ENCODE measurements around the gene PPP4R4. TPM values are rescaled to one million over a fixed set of nuclear protein-coding genes. Genes with fewer than 3 reads are reported as not detected.
A peak's percentile ranks its signal among the peaks of the same experiment; 100 is the strongest.
"Not testable (repeated sequence)": the region's sequence is repeated elsewhere in the genome, so short reads cannot be mapped to it uniquely, and the experiment has no call there.

The PPP4R4 gene
- total and polyA plus RNA-seq, 7 experiments from 2014 or later, result 0.06 to 2.4 (median 1.7) TPM

- intact Hi-C loops (cut with micrococcal nuclease); H3K9me3 Mint-ChIP-seq; H3K27me3 ChIP-seq (ENCODE audit: control insufficient read depth in 2 of 2, insufficient read depth in 2 of 2, low read length in 2 of 2); ATAC-seq; H3K27ac ChIP-seq (ENCODE audit: low read depth, low read length); H3K4me1 ChIP-seq (ENCODE audit: control insufficient read depth in 2 of 2, insufficient read depth in 2 of 2, low read length in 2 of 2); H3K9me3 ChIP-seq (ENCODE audit: control insufficient read depth in 2 of 3, low read length in 3 of 3); H3K36me3 Mint-ChIP-seq; H3K4me1 Mint-ChIP-seq; DNase-seq; H3K27ac Mint-ChIP-seq; POLR2A ChIA-PET; H3K4me3 ChIP-seq (ENCODE audit: low read length); H3K4me3 Mint-ChIP-seq; CTCF ChIA-PET; H3K36me3 ChIP-seq (ENCODE audit: control insufficient read depth in 2 of 3, insufficient read depth in 3 of 3, low read length in 3 of 3): not testable (repeated sequence)
- peaks cover 0 to 38% (median 21%) of the 10 kb centered on the region in 5 donors for H3K27me3 Mint-ChIP-seq
These were observed 122.0 kb downstream of the PPP4R4 start for GRCh38 chr14:94296181-94296545.

- ATAC-seq (no peak), DNase-seq (no peak)
- no peak overlapping the region for H3K27ac ChIP-seq (ENCODE audit: low read depth, low read length)
- no peaks in the 10 kb centered on the region for H3K36me3 ChIP-seq (ENCODE audit: control insufficient read depth in 2 of 3, insufficient read depth in 3 of 3, low read length in 3 of 3)
- ChIA-PET CTCF (no interaction called here), POLR2A (no interaction called here)
- no peak overlapping the region for H3K4me3 Mint-ChIP-seq
- H3K4me1 Mint-ChIP-seq, result no peaks in the 10 kb centered on the region
- H3K4me1 ChIP-seq (ENCODE audit: control insufficient read depth in 2 of 2, insufficient read depth in 2 of 2, low read length in 2 of 2), result no peaks in the 10 kb centered on the region
- no peaks in the 10 kb centered on the region for H3K9me3 ChIP-seq (ENCODE audit: control insufficient read depth in 2 of 3, low read length in 3 of 3)
- H3K36me3 Mint-ChIP-seq, result no peaks in the 10 kb centered on the region
- no peak overlapping the region for H3K27ac Mint-ChIP-seq
- intact Hi-C loops (cut with micrococcal nuclease), result no loop called here
- no peak overlapping the region for H3K4me3 ChIP-seq (ENCODE audit: low read length)
- H3K27me3 Mint-ChIP-seq, result peaks cover 0 to 34% (median 21%) of the 10 kb centered on the region in 5 donors
- peaks cover 0 to 10% (median 0%) of the 10 kb centered on the region in 11 donors for H3K9me3 Mint-ChIP-seq
- no peaks in the 10 kb centered on the region for H3K27me3 ChIP-seq (ENCODE audit: control insufficient read depth in 2 of 2, insufficient read depth in 2 of 2, low read length in 2 of 2)
These were observed 124.0 kb downstream of the PPP4R4 start for GRCh38 chr14:94298130-94298529.

GRCh38 chr14:94303111-94303510, 129.0 kb downstream of the PPP4R4 start:
- Mint-ChIP-seq H3K27ac (no peak overlapping the region), H3K27me3 (peaks cover 0 to 36% (median 8%) of the 10 kb centered on the region in 5 donors), H3K36me3 (peaks cover 0 to 8% (median 0%) of the 10 kb centered on the region in 5 donors), H3K4me1 (no peaks in the 10 kb centered on the region), H3K9me3 (peaks cover 0 to 24% (median 11%) of the 10 kb centered on the region in 11 donors), H3K4me3 (no peak overlapping the region)
- intact Hi-C loops (cut with micrococcal nuclease), result no loop called here
- no peaks in the 10 kb centered on the region for H3K27me3 ChIP-seq (ENCODE audit: control insufficient read depth in 2 of 2, insufficient read depth in 2 of 2, low read length in 2 of 2)
- ATAC-seq (no peak), DNase-seq (no peak)
- H3K4me3 ChIP-seq (ENCODE audit: low read length), result no peak overlapping the region
- no peaks in the 10 kb centered on the region for H3K4me1 ChIP-seq (ENCODE audit: control insufficient read depth in 2 of 2, insufficient read depth in 2 of 2, low read length in 2 of 2)
- ChIA-PET CTCF (no interaction called here), POLR2A (no interaction called here)
- H3K27ac ChIP-seq (ENCODE audit: low read depth, low read length), result no peak overlapping the region
- H3K9me3 ChIP-seq (ENCODE audit: control insufficient read depth in 2 of 3, low read length in 3 of 3), result no peaks in the 10 kb centered on the region
- no peaks in the 10 kb centered on the region for H3K36me3 ChIP-seq (ENCODE audit: control insufficient read depth in 2 of 3, insufficient read depth in 3 of 3, low read length in 3 of 3)

- H3K36me3 Mint-ChIP-seq, result peaks cover 0 to 14% (median 0%) of the 10 kb centered on the region in 5 donors
- no peak overlapping the region for H3K27ac Mint-ChIP-seq
- H3K27me3 ChIP-seq (ENCODE audit: control insufficient read depth in 2 of 2, insufficient read depth in 2 of 2, low read length in 2 of 2), result no peaks in the 10 kb centered on the region
- no peak for DNase-seq
- H3K4me1 Mint-ChIP-seq, result peaks cover 0 to 2% (median 0%) of the 10 kb centered on the region in 7 donors
- H3K4me3 ChIP-seq (ENCODE audit: low read length), result no peak overlapping the region
- H3K36me3 ChIP-seq (ENCODE audit: control insufficient read depth in 2 of 3, insufficient read depth in 3 of 3, low read length in 3 of 3), result no peaks in the 10 kb centered on the region
- intact Hi-C loops (cut with micrococcal nuclease), result no loop called here
- ATAC-seq, result no peak
- no peaks in the 10 kb centered on the region for H3K4me1 ChIP-seq (ENCODE audit: control insufficient read depth in 2 of 2, insufficient read depth in 2 of 2, low read length in 2 of 2)
- H3K9me3 Mint-ChIP-seq, result peaks cover 3 to 31% (median 16%) of the 10 kb centered on the region in 11 donors
- ChIA-PET CTCF (no interaction called here), POLR2A (no interaction called here)
- H3K4me3 Mint-ChIP-seq, result no peak overlapping the region
- H3K9me3 ChIP-seq (ENCODE audit: control insufficient read depth in 2 of 3, low read length in 3 of 3), result no peaks in the 10 kb centered on the region
- H3K27me3 Mint-ChIP-seq, result peaks cover 0 to 37% (median 18%) of the 10 kb centered on the region in 5 donors
- no peak overlapping the region for H3K27ac ChIP-seq (ENCODE audit: low read depth, low read length)
These were observed 130.1 kb downstream of the PPP4R4 start for GRCh38 chr14:94304243-94304642.

GRCh38 chr14:94305620-94306019, 131.5 kb downstream of the PPP4R4 start:
- Histone ChIP-seq H3K9me3 (ENCODE audit: control insufficient read depth in 2 of 3, low read length in 3 of 3) (no peaks in the 10 kb centered on the region), H3K36me3 (ENCODE audit: control insufficient read depth in 2 of 3, insufficient read depth in 3 of 3, low read length in 3 of 3) (no peaks in the 10 kb centered on the region), H3K27me3 (ENCODE audit: control insufficient read depth in 2 of 2, insufficient read depth in 2 of 2, low read length in 2 of 2) (no peaks in the 10 kb centered on the region), H3K27ac (ENCODE audit: low read depth, low read length) (no peak overlapping the region), H3K4me1 (ENCODE audit: control insufficient read depth in 2 of 2, insufficient read depth in 2 of 2, low read length in 2 of 2) (no peaks in the 10 kb centered on the region), H3K4me3 (ENCODE audit: low read length) (no peak overlapping the region)
- H3K36me3 Mint-ChIP-seq, result peaks cover 0 to 14% (median 0%) of the 10 kb centered on the region in 5 donors
- H3K27me3 Mint-ChIP-seq, result peaks cover 0 to 45% (median 17%) of the 10 kb centered on the region in 5 donors
- peaks cover 0 to 2% (median 0%) of the 10 kb centered on the region in 7 donors for H3K4me1 Mint-ChIP-seq
- no peak overlapping the region for H3K4me3 Mint-ChIP-seq
- intact Hi-C loops (cut with micrococcal nuclease), result no loop called here
- ChIA-PET CTCF (no interaction called here), POLR2A (no interaction called here)
- ATAC-seq (peak; percentile 18), DNase-seq (no peak)
- peaks cover 3 to 32% (median 16%) of the 10 kb centered on the region in 11 donors for H3K9me3 Mint-ChIP-seq
- H3K27ac Mint-ChIP-seq, result no peak overlapping the region

GRCh38 chr14:94306047-94306978, 132.2 kb downstream of the PPP4R4 start:
- no peak overlapping the region for H3K4me3 Mint-ChIP-seq
- peaks cover 0 to 48% (median 17%) of the 10 kb centered on the region in 5 donors for H3K27me3 Mint-ChIP-seq
- ATAC-seq (no peak), DNase-seq (no peak)
- no peak overlapping the region for H3K27ac ChIP-seq (ENCODE audit: low read depth, low read length)
- ChIA-PET POLR2A (no interaction called here), CTCF (no interaction called here)
- H3K27ac Mint-ChIP-seq, result no peak overlapping the region
- intact Hi-C loops (cut with micrococcal nuclease), result no loop called here
- peaks cover 0 to 14% (median 0%) of the 10 kb centered on the region in 5 donors for H3K36me3 Mint-ChIP-seq
- no peaks in the 10 kb centered on the region for H3K4me1 ChIP-seq (ENCODE audit: control insufficient read depth in 2 of 2, insufficient read depth in 2 of 2, low read length in 2 of 2)
- H3K27me3 ChIP-seq (ENCODE audit: control insufficient read depth in 2 of 2, insufficient read depth in 2 of 2, low read length in 2 of 2), result no peaks in the 10 kb centered on the region
- H3K4me3 ChIP-seq (ENCODE audit: low read length), result no peak overlapping the region
- H3K4me1 Mint-ChIP-seq, result peaks cover 0 to 2% (median 0%) of the 10 kb centered on the region in 7 donors
- no peaks in the 10 kb centered on the region for H3K36me3 ChIP-seq (ENCODE audit: control insufficient read depth in 2 of 3, insufficient read depth in 3 of 3, low read length in 3 of 3)
- H3K9me3 ChIP-seq (ENCODE audit: control insufficient read depth in 2 of 3, low read length in 3 of 3), result no peaks in the 10 kb centered on the region
- H3K9me3 Mint-ChIP-seq, result peaks cover 3 to 32% (median 16%) of the 10 kb centered on the region in 11 donors
